Measurements from ENCODE around the gene DSP. TPM values are rescaled to one million over a fixed set of nuclear protein-coding genes. Genes with fewer than 3 reads are reported as not detected.

The DSP gene
- total and polyA plus RNA-seq, 2 experiments from 2014 or later, result 16.8 to 43.7 TPM

DNA sequence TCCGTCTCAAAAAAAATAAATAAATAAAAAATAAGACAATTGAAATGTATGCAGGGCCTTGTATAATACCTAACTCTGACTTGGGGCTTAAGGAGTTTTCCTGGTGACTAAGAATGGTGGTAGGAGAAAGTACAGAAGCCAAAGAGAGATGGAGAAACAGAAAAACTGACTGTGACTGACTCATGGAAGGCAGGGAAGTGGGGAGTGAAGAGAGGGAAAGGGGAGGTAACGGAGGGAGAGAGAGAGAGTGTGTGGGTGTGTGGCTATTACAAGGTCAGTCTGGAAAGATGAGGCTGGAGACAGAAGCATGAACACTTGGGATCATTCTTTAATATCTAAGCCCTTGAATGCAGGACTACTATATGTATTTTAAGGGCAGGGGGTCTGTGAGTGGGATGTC, 87.0 kb downstream of the DSP start (continued):
- TF ChIP-seq, protein P1, sequence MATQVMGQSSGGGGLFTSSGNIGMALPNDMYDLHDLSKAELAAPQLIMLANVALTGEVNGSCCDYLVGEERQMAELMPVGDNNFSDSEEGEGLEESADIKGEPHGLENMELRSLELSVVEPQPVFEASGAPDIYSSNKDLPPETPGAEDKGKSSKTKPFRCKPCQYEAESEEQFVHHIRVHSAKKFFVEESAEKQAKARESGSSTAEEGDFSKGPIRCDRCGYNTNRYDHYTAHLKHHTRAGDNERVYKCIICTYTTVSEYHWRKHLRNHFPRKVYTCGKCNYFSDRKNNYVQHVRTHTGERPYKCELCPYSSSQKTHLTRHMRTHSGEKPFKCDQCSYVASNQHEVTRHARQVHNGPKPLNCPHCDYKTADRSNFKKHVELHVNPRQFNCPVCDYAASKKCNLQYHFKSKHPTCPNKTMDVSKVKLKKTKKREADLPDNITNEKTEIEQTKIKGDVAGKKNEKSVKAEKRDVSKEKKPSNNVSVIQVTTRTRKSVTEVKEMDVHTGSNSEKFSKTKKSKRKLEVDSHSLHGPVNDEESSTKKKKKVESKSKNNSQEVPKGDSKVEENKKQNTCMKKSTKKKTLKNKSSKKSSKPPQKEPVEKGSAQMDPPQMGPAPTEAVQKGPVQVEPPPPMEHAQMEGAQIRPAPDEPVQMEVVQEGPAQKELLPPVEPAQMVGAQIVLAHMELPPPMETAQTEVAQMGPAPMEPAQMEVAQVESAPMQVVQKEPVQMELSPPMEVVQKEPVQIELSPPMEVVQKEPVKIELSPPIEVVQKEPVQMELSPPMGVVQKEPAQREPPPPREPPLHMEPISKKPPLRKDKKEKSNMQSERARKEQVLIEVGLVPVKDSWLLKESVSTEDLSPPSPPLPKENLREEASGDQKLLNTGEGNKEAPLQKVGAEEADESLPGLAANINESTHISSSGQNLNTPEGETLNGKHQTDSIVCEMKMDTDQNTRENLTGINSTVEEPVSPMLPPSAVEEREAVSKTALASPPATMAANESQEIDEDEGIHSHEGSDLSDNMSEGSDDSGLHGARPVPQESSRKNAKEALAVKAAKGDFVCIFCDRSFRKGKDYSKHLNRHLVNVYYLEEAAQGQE (IDR thresholded peaks at IDR 0.05; ENCODE audit: unreplicated experiment), result no peak
- no peak for TF ChIP-seq STAT1 (IDR thresholded peaks at IDR 0.05; ENCODE audit: unreplicated experiment)
- no peak for TF ChIP-seq EZH2phosphoT487 (IDR thresholded peaks at IDR 0.05; ENCODE audit: unreplicated experiment)
- TF ChIP-seq NANOG (IDR thresholded peaks at IDR 0.05; ENCODE audit: borderline replicate concordance), result no peak
- TF ChIP-seq ZNF114 (CRISPR knock-in tag; IDR thresholded peaks at IDR 0.05), result no peak

DNA sequence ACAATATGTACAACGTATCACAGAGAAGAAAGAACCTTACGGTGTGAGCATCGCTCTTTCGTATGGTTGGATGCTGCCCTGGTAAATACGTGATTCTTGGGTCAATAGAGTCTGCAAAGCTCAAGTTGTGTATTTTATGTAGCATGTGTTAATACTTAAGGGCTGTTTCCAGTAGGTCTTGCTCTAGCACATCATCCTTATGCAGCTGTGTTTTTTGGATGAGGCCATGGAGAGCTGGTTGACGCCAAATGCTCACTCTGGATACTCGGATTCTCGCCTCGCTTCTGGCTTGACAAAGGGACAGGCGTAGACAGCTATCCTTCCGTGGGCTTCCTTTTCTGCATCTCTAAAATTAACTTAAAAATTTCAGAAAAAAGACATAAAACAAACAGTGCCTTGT, 87.4 kb downstream of the DSP start:
- Mint-ChIP-seq H3K9me3 (no peaks in the 10 kb centered on the region), H3K27me3 (ENCODE audit: insufficient read depth, low read depth, poor library complexity) (no peaks in the 10 kb centered on the region), H3K36me3 (ENCODE audit: low read depth) (no peaks in the 10 kb centered on the region), H3K4me1 (peaks cover 12% of the 10 kb centered on the region), H3K27ac (no peak overlapping the region), H3K4me3 (no peak overlapping the region)
- H2AFZ ChIP-seq, result no peak overlapping the region
- no peaks in the 10 kb centered on the region for H3K9me2 ChIP-seq (ENCODE audit: insufficient read depth)
- no peak overlapping the region for H3K4me3 ChIP-seq
- no peak for DNase-seq (ENCODE audit: low spot score)
- no peaks in the 10 kb centered on the region for H3F3A ChIP-seq (replicated peaks; ENCODE audit: low read depth)
- ATAC-seq, result no peak
- no peak overlapping the region for H3K27ac ChIP-seq (ENCODE audit: low read depth)
- peaks cover 10% of the 10 kb centered on the region for H3K4me1 ChIP-seq (ENCODE audit: insufficient read depth)
- H3K36me3 ChIP-seq (ENCODE audit: insufficient read depth), result no peaks in the 10 kb centered on the region
- no peaks in the 10 kb centered on the region for H3K27me3 ChIP-seq (ENCODE audit: insufficient read depth)
- no peak overlapping the region for H3K4me2 ChIP-seq
- no peaks in the 10 kb centered on the region for H3K79me2 ChIP-seq (replicated peaks; ENCODE audit: insufficient read depth)
- H4K20me1 ChIP-seq (replicated peaks; ENCODE audit: insufficient read depth), result no peaks in the 10 kb centered on the region
- no peak for TF ChIP-seq ZNF114 (CRISPR knock-in tag; IDR thresholded peaks at IDR 0.05)
- no peak for TF ChIP-seq EZH2 (IDR thresholded peaks at IDR 0.05; ENCODE audit: low read depth, unreplicated experiment)
- TF ChIP-seq, protein P1 (IDR thresholded peaks at IDR 0.05; ENCODE audit: unreplicated experiment), result no peak
- no peak for TF ChIP-seq STAT1 (IDR thresholded peaks at IDR 0.05; ENCODE audit: unreplicated experiment)
- TF ChIP-seq NANOG (IDR thresholded peaks at IDR 0.05; ENCODE audit: borderline replicate concordance), result no peak
- TF ChIP-seq, protein P2, sequence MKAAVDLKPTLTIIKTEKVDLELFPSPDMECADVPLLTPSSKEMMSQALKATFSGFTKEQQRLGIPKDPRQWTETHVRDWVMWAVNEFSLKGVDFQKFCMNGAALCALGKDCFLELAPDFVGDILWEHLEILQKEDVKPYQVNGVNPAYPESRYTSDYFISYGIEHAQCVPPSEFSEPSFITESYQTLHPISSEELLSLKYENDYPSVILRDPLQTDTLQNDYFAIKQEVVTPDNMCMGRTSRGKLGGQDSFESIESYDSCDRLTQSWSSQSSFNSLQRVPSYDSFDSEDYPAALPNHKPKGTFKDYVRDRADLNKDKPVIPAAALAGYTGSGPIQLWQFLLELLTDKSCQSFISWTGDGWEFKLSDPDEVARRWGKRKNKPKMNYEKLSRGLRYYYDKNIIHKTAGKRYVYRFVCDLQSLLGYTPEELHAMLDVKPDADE (IDR thresholded peaks at IDR 0.05), result no peak
- TF ChIP-seq, protein P3, sequence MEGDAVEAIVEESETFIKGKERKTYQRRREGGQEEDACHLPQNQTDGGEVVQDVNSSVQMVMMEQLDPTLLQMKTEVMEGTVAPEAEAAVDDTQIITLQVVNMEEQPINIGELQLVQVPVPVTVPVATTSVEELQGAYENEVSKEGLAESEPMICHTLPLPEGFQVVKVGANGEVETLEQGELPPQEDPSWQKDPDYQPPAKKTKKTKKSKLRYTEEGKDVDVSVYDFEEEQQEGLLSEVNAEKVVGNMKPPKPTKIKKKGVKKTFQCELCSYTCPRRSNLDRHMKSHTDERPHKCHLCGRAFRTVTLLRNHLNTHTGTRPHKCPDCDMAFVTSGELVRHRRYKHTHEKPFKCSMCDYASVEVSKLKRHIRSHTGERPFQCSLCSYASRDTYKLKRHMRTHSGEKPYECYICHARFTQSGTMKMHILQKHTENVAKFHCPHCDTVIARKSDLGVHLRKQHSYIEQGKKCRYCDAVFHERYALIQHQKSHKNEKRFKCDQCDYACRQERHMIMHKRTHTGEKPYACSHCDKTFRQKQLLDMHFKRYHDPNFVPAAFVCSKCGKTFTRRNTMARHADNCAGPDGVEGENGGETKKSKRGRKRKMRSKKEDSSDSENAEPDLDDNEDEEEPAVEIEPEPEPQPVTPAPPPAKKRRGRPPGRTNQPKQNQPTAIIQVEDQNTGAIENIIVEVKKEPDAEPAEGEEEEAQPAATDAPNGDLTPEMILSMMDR (conservative IDR thresholded peaks at IDR 0.05; ENCODE audit: low read depth in 2 of 2), result no peak
- TF ChIP-seq ZNF331 (CRISPR knock-in tag; IDR thresholded peaks at IDR 0.05; ENCODE audit: low read depth), result no peak
- no peak for TF ChIP-seq JUNB (IDR thresholded peaks at IDR 0.05; ENCODE audit: unreplicated experiment)
- no peak for TF ChIP-seq CREB1 (CRISPR knock-in tag; IDR thresholded peaks at IDR 0.05; ENCODE audit: low read depth)
- no peak for TF ChIP-seq EZH2phosphoT487 (IDR thresholded peaks at IDR 0.05; ENCODE audit: unreplicated experiment)
- TF ChIP-seq POLR2AphosphoS5 (IDR thresholded peaks at IDR 0.05; ENCODE audit: low read depth), result no peak

All from GM23338 (cell line).